Measurements from ENCODE around the gene ABLIM3.
A peak's percentile ranks its signal among the peaks of the same experiment; 100 is the strongest.

GRCh38 chr5:149141224-149141956, at the start of gene ABLIM3:
- peak; percentile 48 to 86 (median 74) for TF ChIP-seq CTCF (IDR thresholded peaks at IDR 0.05)
- TF ChIP-seq POLR2A (IDR thresholded peaks at IDR 0.05): no peak
- TF ChIP-seq POLR2AphosphoS5 (IDR thresholded peaks at IDR 0.05): peak in 1 of 3 donors; percentile 51

Measured in breast epithelium (tissue), 3 donors.